H1 (cell line): Measurements from ENCODE around the gene GJA8. TPM values are rescaled to one million over a fixed set of nuclear protein-coding genes. Genes with fewer than 3 reads are reported as not detected.

Source experiments
- CTCF ChIA-PET: fragments of 300-600 bp; sonication (Branson Sonifier 250); formaldehyde crosslinking; loops from one replicate; lab custom pipeline; 2021; ENCODE audit not compliant: partially characterized antibody; lab: Charles Lee
- POLR2A ChIA-PET: fragments of 300-600 bp; sonication (Branson Sonifier 250); formaldehyde crosslinking; loops from one replicate; lab custom pipeline; 2021; ENCODE audit warnings: inconsistent platforms; ENCODE audit not compliant: partially characterized antibody; lab: Charles Lee
- DNase-seq, 2 experiments: peaks; one replicate each; pipeline versions ENCODE4 v3.0.0 to v3.0.0-alpha.2; 2010 to 2022; ENCODE audit warnings: low spot score in 2 of 2, low read depth in 1 of 2, mixed read lengths in 1 of 2
- FAIRE-seq: peaks from 2 replicates; lab custom pipeline; 2011; peaks lifted over from hg19 to GRCh38; lab: Jason Lieb, UNC
- H2AFZ ChIP-seq: 2 replicates; pipeline ENCODE4 v1.8.1; 2012; ENCODE audit warnings: low read length, inconsistent platforms
- H2AK5ac ChIP-seq: 2 replicates; pipeline ENCODE4 v1.6.1; 2013; ENCODE audit warnings: low read depth, low read length
- H2BK120ac ChIP-seq: replicated peaks from 2 replicates; pipeline ENCODE3; 2013; ENCODE audit warnings: low read depth, low read length, inconsistent platforms
- H2BK12ac ChIP-seq: 2 replicates; pipeline ENCODE4 v1.6.1; 2013; ENCODE audit warnings: low read depth, low read length
- H2BK15ac ChIP-seq: 2 replicates; pipeline ENCODE4 v1.6.1; 2013; ENCODE audit warnings: low read length
- H2BK20ac ChIP-seq: 2 replicates; pipeline ENCODE4 v1.6.1; 2013; ENCODE audit warnings: low read length
- H2BK5ac ChIP-seq: 2 replicates; pipeline ENCODE4 v1.6.1; 2013; ENCODE audit warnings: low read depth, low read length
- H3K14ac ChIP-seq: 2 replicates; pipeline ENCODE4 v1.6.1; 2013; ENCODE audit warnings: inconsistent platforms; ENCODE audit not compliant: insufficient read length
- H3K18ac ChIP-seq: 2 replicates; pipeline ENCODE4 v1.6.1; 2013; ENCODE audit warnings: low read length; ENCODE audit errors: extremely low read depth
- H3K23ac ChIP-seq: 2 replicates; pipeline ENCODE4 v1.6.1; 2013; ENCODE audit warnings: inconsistent platforms; ENCODE audit not compliant: insufficient read length
- H3K23me2 ChIP-seq: 2 replicates; pipeline ENCODE4 v1.6.1; 2013; ENCODE audit warnings: low read depth, low read length
- H3K27ac ChIP-seq: 2 replicates; pipeline ENCODE4 v1.6.1; 2011; ENCODE audit warnings: low read depth, low read length, inconsistent platforms
- H3K27me3 ChIP-seq, 4 experiments: replicated peaks in 1 of 4; 1 replicate in 1 of 4; 2 replicates in 3 of 4; pipeline versions ENCODE4 v1.6.1 to v1.8.1; 2011 to 2013; ENCODE audit warnings: low read length in 3 of 4, mild to moderate bottlenecking in 3 of 4, inconsistent platforms in 2 of 4, mixed read lengths in 2 of 4, moderate library complexity in 1 of 4; ENCODE audit not compliant: control insufficient read depth in 3 of 4, insufficient read depth in 3 of 4; ENCODE audit errors: extremely low read depth in 1 of 4
- H3K36me3 ChIP-seq, 4 experiments: 2 replicates each; pipeline versions ENCODE4 v1.6.1 to v1.8.1; 2011 to 2013; ENCODE audit warnings: mild to moderate bottlenecking in 4 of 4, low read length in 3 of 4, moderate library complexity in 2 of 4, control low read depth in 1 of 4, inconsistent platforms in 1 of 4; ENCODE audit not compliant: insufficient read depth in 4 of 4, control insufficient read depth in 2 of 4
- H3K4ac ChIP-seq: replicated peaks from 2 replicates; pipeline ENCODE3; 2013; ENCODE audit warnings: low read length, low read depth, mixed read lengths, inconsistent platforms; ENCODE audit not compliant: insufficient read length
- H3K4me1 ChIP-seq, 4 experiments: replicated peaks in 1 of 4; 1 replicate in 1 of 4; 2 replicates in 3 of 4; pipeline versions ENCODE4 v1.6.1 to v1.8.1; 2011 to 2013; ENCODE audit warnings: low read length in 3 of 4, inconsistent platforms in 2 of 4, mixed read lengths in 1 of 4; ENCODE audit not compliant: insufficient read depth in 4 of 4, control insufficient read depth in 3 of 4
- H3K4me2 ChIP-seq, 2 experiments: 2 replicates each; pipeline versions ENCODE4 v1.6.1 to v1.8.1; 2011 to 2013; ENCODE audit warnings: low read depth in 2 of 2, low read length in 2 of 2, control low read depth in 1 of 2, inconsistent platforms in 1 of 2, mild to moderate bottlenecking in 1 of 2; ENCODE audit not compliant: insufficient read depth in 1 of 2
- H3K4me3 ChIP-seq, 4 experiments: fragments of 200-600, 300-600 bp in 1 of 4; sonication (generic), shearing (Covaris generic), sonication (Bioruptor Twin) in 1 of 4; 2 replicates each; pipeline versions ENCODE4 v1.5.1 to v1.8.1; 2011 to 2016; ENCODE audit warnings: low read length in 4 of 4, low read depth in 3 of 4, control low read depth in 2 of 4, inconsistent platforms in 2 of 4, mild to moderate bottlenecking in 2 of 4, mixed read lengths in 1 of 4, moderate library complexity in 1 of 4; ENCODE audit not compliant: insufficient read depth in 2 of 4; ENCODE audit errors: extremely low read depth in 1 of 4
- H3K56ac ChIP-seq: replicated peaks from 2 replicates; pipeline ENCODE3; 2013; ENCODE audit warnings: low read depth, mild to moderate bottlenecking, mixed read lengths, low read length, inconsistent platforms; ENCODE audit not compliant: insufficient read length
- H3K79me1 ChIP-seq: 2 replicates; pipeline ENCODE4 v1.6.1; 2013; ENCODE audit warnings: low read depth, low read length, control low read depth
- H3K79me2 ChIP-seq, 2 experiments: 2 replicates each; pipeline versions ENCODE4 v1.6.1 to v1.8.1; 2012 to 2013; ENCODE audit warnings: low read length in 2 of 2, mild to moderate bottlenecking in 2 of 2, inconsistent platforms in 1 of 2; ENCODE audit not compliant: insufficient read depth in 2 of 2, control insufficient read depth in 1 of 2
- H3K9ac ChIP-seq, 4 experiments: replicated peaks in 1 of 4; 1 replicate in 1 of 4; 2 replicates in 3 of 4; pipeline versions ENCODE4 v1.6.1 to v1.8.1; 2011 to 2013; ENCODE audit warnings: low read depth in 3 of 4, low read length in 3 of 4, control low read depth in 2 of 4, mild to moderate bottlenecking in 2 of 4, moderate library complexity in 2 of 4, inconsistent platforms in 1 of 4; ENCODE audit errors: extremely low read depth in 1 of 4
- H3K9me3 ChIP-seq, 2 experiments: 2 replicates each; pipeline versions ENCODE4 v1.6.1 to v1.8.1; 2012 to 2013; ENCODE audit warnings: mild to moderate bottlenecking in 2 of 2, moderate library complexity in 2 of 2, control low read depth in 1 of 2, inconsistent platforms in 1 of 2, low read depth in 1 of 2, low read length in 1 of 2, mixed read lengths in 1 of 2; ENCODE audit not compliant: insufficient read depth in 2 of 2
- H4K20me1 ChIP-seq, 2 experiments: replicated peaks in 1 of 2; 2 replicates each; pipeline versions ENCODE3 to v1.8.1; 2011 to 2013; ENCODE audit warnings: inconsistent platforms in 2 of 2, low read length in 2 of 2, mild to moderate bottlenecking in 1 of 2; ENCODE audit not compliant: insufficient read depth in 2 of 2, control insufficient read depth in 1 of 2
- H4K5ac ChIP-seq: 2 replicates; pipeline ENCODE4 v1.6.1; 2013; ENCODE audit warnings: low read length, low read depth, mixed read lengths, inconsistent platforms; ENCODE audit not compliant: insufficient read length
- H4K8ac ChIP-seq: 2 replicates; pipeline ENCODE4 v1.8.0; 2013; ENCODE audit warnings: mild to moderate bottlenecking, moderate library complexity, low read length, inconsistent platforms; ENCODE audit not compliant: insufficient read depth; ENCODE audit errors: extremely low read depth
- H4K91ac ChIP-seq: replicated peaks from 2 replicates; pipeline ENCODE3; 2013; ENCODE audit warnings: low read length, mixed read lengths, inconsistent platforms; ENCODE audit not compliant: insufficient read length
- ATF2 ChIP-seq: IDR thresholded peaks from 2 replicates; pipeline ENCODE4 v1.6.1; 2012; ENCODE audit warnings: low read length, inconsistent platforms
- BACH1 ChIP-seq: IDR thresholded peaks from 2 replicates; pipeline ENCODE4 v1.6.1; 2012; ENCODE audit warnings: low read length, improper control_type of control experiment
- CHD1 ChIP-seq: IDR thresholded peaks from 2 replicates; pipeline ENCODE4 v1.6.1; 2012; ENCODE audit warnings: low read depth, low read length, improper control_type of control experiment
- KDM4A ChIP-seq: IDR thresholded peaks from one replicate; pipeline ENCODE4 v1.7.1; 2012; ENCODE audit warnings: low read depth, mild to moderate bottlenecking, moderate library complexity, low read length, inconsistent platforms; ENCODE audit not compliant: severe bottlenecking
- POLR2AphosphoS5 ChIP-seq: IDR thresholded peaks from 2 replicates; pipeline ENCODE4 v1.6.1; 2011; ENCODE audit warnings: low read depth, low read length
- SUZ12 ChIP-seq: fragments of 200-600 bp; sonication (generic); IDR thresholded peaks from 2 replicates; pipeline ENCODE4 v1.6.1; 2012; ENCODE audit warnings: mild to moderate bottlenecking, inconsistent platforms, low read length, moderate library complexity, mixed read lengths
- TEAD4 ChIP-seq: IDR thresholded peaks from 2 replicates; pipeline ENCODE4 v1.6.1; 2012; ENCODE audit warnings: low read depth, low read length, inconsistent platforms, mixed read lengths
- YY1 ChIP-seq: IDR thresholded peaks from 2 replicates; pipeline ENCODE4 v1.6.1; 2011; ENCODE audit warnings: low read depth, mild to moderate bottlenecking, low read length
- WGBS, 2 experiments: shearing (Covaris generic) in 1 of 2; methylation state at CpG; one replicate each; pipeline versions ENCODE4 v1.1.6 to v1.1.7; 2013 to 2015; ENCODE audit warnings: low lambda C conversion rate in 2 of 2, mixed read lengths in 2 of 2, inconsistent platforms in 1 of 2, low coverage in 1 of 2, missing lambda C conversion rate in 1 of 2; ENCODE audit not compliant: insufficient replicate concordance in 2 of 2, insufficient coverage in 1 of 2, insufficient read length in 1 of 2; ENCODE audit errors: extremely low coverage in 1 of 2, missing lambda C conversion rate in 1 of 2; 5-methylcytosine and 5-hydroxymethylcytosine counted together
- polyA plus RNA-seq, 7 experiments: library from polyadenylated mRNA; depleted of rRNA in 3 of 7; stranded (reverse) in 5 of 7; unstranded in 2 of 7; fragments of >200 nt in 5 of 7; fragments of 200-250 nt in 2 of 7; gene quantifications; 1 replicate in 5 of 7; 2 replicates in 1 of 7; 4 replicates in 1 of 7; pipeline versions ENCODE4 v1.2.1 to v1.2.3, GENCODE V29; 2011 to 2013; ENCODE audit warnings: missing spikeins in 2 of 7, mixed read lengths in 2 of 7
- total RNA-seq: library from RNA; stranded (reverse); fragmentation: NEBNext Ultra II Directional; extraction: Animal tissue kit (Norgen Biotek cat#: 25700); gene quantifications from 2 replicates; pipeline ENCODE4 v1.2.1, GENCODE V29; 2021

The GJA8 gene
- total and polyA plus RNA-seq, 2 of the 8 experiments (the other 6 are each of a cell fraction or from before 2014, with no cell fraction given), result not detected

GRCh38 chr1:147924813-147925212, 22.2 kb downstream of the GJA8 start:
- Histone ChIP-seq H2AFZ (peak overlapping the region; percentile 81), H2BK5ac (no peak overlapping the region), H2AK5ac (no peak overlapping the region), H3K23ac (no peak overlapping the region), H3K9me3 (no peaks in the 10 kb centered on the region), H3K18ac (no peak overlapping the region), H3K56ac (no peak overlapping the region), H2BK120ac (no peak overlapping the region), H4K91ac (no peak overlapping the region), H3K4me1 (no peaks in the 10 kb centered on the region; a peak in 1 of 7 replicates), H3K4ac (no peak overlapping the region), H3K36me3 (no peaks in the 10 kb centered on the region), H2BK20ac (no peak overlapping the region), H3K4me2 (no peak overlapping the region), H3K14ac (no peak overlapping the region), H4K8ac (no peak overlapping the region)
- 86% methylated on average over 1 of the region's 1 CpG; no CpG with 5 or more reads in 1 of the 2 experiments for WGBS, 2 experiments
- FAIRE-seq, result no peak
- TF ChIP-seq ATF2 (no peak), POLR2AphosphoS5 (no peak), SUZ12 (no peak), YY1 (no peak), CHD1 (no peak), KDM4A (no peak), BACH1 (0 out of 2 replicates have a peak, but pooled peaks have one; percentile 18), TEAD4 (no peak)
- TF ChIP-seq, all 59 proteins: peak for 1
- Histone ChIP-seq H4K20me1 (no peaks in the 10 kb centered on the region), H3K27me3 (no peaks in the 10 kb centered on the region), H3K4me3 (no peak overlapping the region), H4K5ac (no peak overlapping the region), H2BK12ac (0 out of 2 replicates have a peak overlapping the region, but pooled peaks have one; percentile 12), H3K9ac (no peak overlapping the region), H3K23me2 (no peaks in the 10 kb centered on the region), H3K79me1 (no peaks in the 10 kb centered on the region), H3K27ac (no peak overlapping the region), H2BK15ac (no peak overlapping the region), H3K79me2 (peaks cover 0 to 4% of the 10 kb centered on the region in 2 experiments; a peak in 2 of 4 replicates)
- ChIA-PET CTCF (no interaction called here), POLR2A (interaction anchor here (0.6 kb wide), 1 partner anchor 380 kb away, joined by 3 read pairs; no protein-coding TSS in a partner anchor)
- no peak for DNase-seq
